K562 (cell line): ENCODE measurements around the gene NRCAM. TPM values are rescaled to one million over a fixed set of nuclear protein-coding genes. Genes with fewer than 3 reads are reported as not detected.
A peak's percentile ranks its signal among the peaks of the same experiment; 100 is the strongest.

Source experiments
- ATAC-seq: fragments of 200-7000 bp; cut with Tn5 transposase; 3 replicates; pipeline ENCODE4 v1.9.1; 2020; ENCODE audit warnings: moderate library complexity
- BruUV-seq: library from RNA; stranded (reverse); fragments of 400-500 nt; replicated peaks from 2 replicates; lab custom pipeline; 2021; lab: Mats Ljungman, UMichigan
- CTCF ChIA-PET: fragments of 300-600 bp; formaldehyde crosslinking; extraction: SDS; loops from one replicate; lab custom pipeline; 2021; ENCODE audit warnings: low intra/inter-chr PET ratio; lab: Yijun Ruan, JAX
- POLR2A ChIA-PET: fragments of 300-600, 350-650 bp; sonication (Branson Sonifier 250); formaldehyde crosslinking; extraction: SDS; loops from one replicate; lab custom pipeline; 2021; ENCODE audit warnings: antibody characterized with exemption, inconsistent platforms; lab: Yijun Ruan, JAX
- DNase-seq, 4 experiments: peaks; one replicate each; pipeline versions ENCODE4 v3.0.0 to v3.0.0-alpha.2; 2011 to 2018; ENCODE audit warnings: low spot score in 3 of 4, mixed read lengths in 3 of 4; ENCODE audit errors: extremely low read depth in 1 of 4
- FAIRE-seq: peaks from 2 replicates; lab custom pipeline; 2011; peaks lifted over from hg19 to GRCh38; lab: Jason Lieb, UNC
- H2AFZ ChIP-seq: 2 replicates; pipeline ENCODE4 v1.6.0; 2011; ENCODE audit warnings: low read depth, low read length, control low read depth, inconsistent platforms
- H3K27ac ChIP-seq: fragments of 200-600 bp; 3 replicates; pipeline ENCODE4 v1.8.0; 2011; ENCODE audit warnings: low read depth, mild to moderate bottlenecking, control low read depth, inconsistent platforms, low read length, moderate library complexity, mixed read lengths; ENCODE audit errors: extremely low read depth
- H3K27me3 ChIP-seq, 2 experiments: fragments of 300-600 bp in 1 of 2; 2 replicates in 1 of 2; 3 replicates in 1 of 2; pipeline versions ENCODE4 v1.6.0 to v1.8.0; 2011; ENCODE audit warnings: inconsistent platforms in 2 of 2, low read length in 2 of 2, mild to moderate bottlenecking in 1 of 2, mixed read lengths in 1 of 2, moderate library complexity in 1 of 2; ENCODE audit not compliant: control insufficient read depth in 2 of 2, insufficient read depth in 2 of 2
- H3K36me3 ChIP-seq: fragments of 300-600 bp; 3 replicates; pipeline ENCODE4 v1.8.0; 2011; ENCODE audit warnings: mild to moderate bottlenecking, low read length, inconsistent platforms; ENCODE audit not compliant: control insufficient read depth, insufficient read depth
- H3K4me1 ChIP-seq, 2 experiments: fragments of 200-600 bp in 1 of 2; replicated peaks in 1 of 2; 2 replicates in 1 of 2; 3 replicates in 1 of 2; pipeline versions ENCODE4 v1.5.1 to v1.8.0; 2011; ENCODE audit warnings: inconsistent platforms in 2 of 2, low read length in 2 of 2, mild to moderate bottlenecking in 1 of 2, mixed read lengths in 1 of 2, moderate library complexity in 1 of 2; ENCODE audit not compliant: control insufficient read depth in 2 of 2, insufficient read depth in 2 of 2
- H3K4me2 ChIP-seq: 2 replicates; pipeline ENCODE4 v1.6.1; 2011; ENCODE audit warnings: low read length, control low read depth, inconsistent platforms, mixed read lengths; ENCODE audit not compliant: insufficient read depth
- H3K4me3 ChIP-seq: fragments of 200-600 bp; sonication (generic), shearing (Covaris generic); 2 replicates; pipeline ENCODE4 v1.5.1; 2016; ENCODE audit warnings: control low read depth, inconsistent platforms
- H3K79me2 ChIP-seq: fragments of 200-600 bp; 3 replicates; pipeline ENCODE4 v1.8.0; 2011; ENCODE audit warnings: low read length, inconsistent platforms; ENCODE audit not compliant: control insufficient read depth, insufficient read depth
- H3K9ac ChIP-seq, 2 experiments: 2 replicates each; pipeline versions ENCODE4 v1.6.0 to v1.6.1; 2011; ENCODE audit warnings: low read depth in 2 of 2, low read length in 2 of 2, control low read depth in 1 of 2, inconsistent platforms in 1 of 2, mild to moderate bottlenecking in 1 of 2, mixed read lengths in 1 of 2; ENCODE audit not compliant: insufficient read depth in 1 of 2
- H3K9me1 ChIP-seq: one replicate; pipeline ENCODE4 v1.6.0; 2011; ENCODE audit warnings: inconsistent platforms, mild to moderate bottlenecking, low read length, moderate library complexity; ENCODE audit not compliant: control insufficient read depth, insufficient read depth
- H3K9me3 ChIP-seq: replicated peaks from 2 replicates; pipeline ENCODE4 v1.5.1; 2011; ENCODE audit warnings: low read depth, low read length, inconsistent platforms; ENCODE audit not compliant: control insufficient read depth, insufficient read depth
- H4K20me1 ChIP-seq: replicated peaks from 2 replicates; pipeline ENCODE4 v1.6.1; 2011; ENCODE audit warnings: low read length, inconsistent platforms, mixed read lengths; ENCODE audit not compliant: control insufficient read depth, insufficient read depth
- ADNP ChIP-seq: fragments of 200-800 bp; sonication (Bioruptor generic); IDR thresholded peaks from 2 replicates; pipeline ENCODE4 v1.6.1; 2016; ENCODE audit warnings: missing genetic modification characterization, missing compliant biosample characterization
- ARID1B ChIP-seq: fragments of 450-650 bp; IDR thresholded peaks from 2 replicates; pipeline ENCODE4 v1.6.1; 2016; ENCODE audit warnings: antibody characterized with exemption, mild to moderate bottlenecking, inconsistent platforms
- CEBPB ChIP-seq: fragments of 450-650 bp; IDR thresholded peaks from 2 replicates; pipeline ENCODE4 v1.6.1; 2016; ENCODE audit warnings: missing genetic modification characterization, missing compliant biosample characterization
- CREB3L1 ChIP-seq: fragments of 450-650 bp; IDR thresholded peaks from 2 replicates; pipeline ENCODE4 v1.6.1; 2014; ENCODE audit warnings: low read depth, mild to moderate bottlenecking, moderate library complexity, borderline replicate concordance
- FOSL1 ChIP-seq: fragments of 200-800 bp; sonication (Bioruptor generic); conservative IDR thresholded peaks from 2 replicates; pipeline ENCODE4 v1.6.1; 2016; ENCODE audit warnings: missing genetic modification characterization, missing compliant biosample characterization
- JUND ChIP-seq, 2 experiments: IDR thresholded peaks; 2 replicates in 1 of 2; 3 replicates in 1 of 2; pipeline ENCODE4 v1.6.1; 2011; ENCODE audit warnings: borderline replicate concordance in 2 of 2, low read depth in 2 of 2, low read length in 2 of 2, improper control_type of control experiment in 1 of 2, missing biosample characterization in 1 of 2, missing genetic modification characterization in 1 of 2, missing genetic modification reagents in 1 of 2
- KLF1 ChIP-seq: fragments of 450-650 bp; IDR thresholded peaks from 2 replicates; pipeline ENCODE4 v1.6.1; 2016; ENCODE audit warnings: missing genetic modification characterization, missing compliant biosample characterization
- MAFK ChIP-seq: IDR thresholded peaks from 2 replicates; pipeline ENCODE4 v1.6.1; 2011; ENCODE audit warnings: low read length, improper control_type of control experiment
- NFRKB ChIP-seq: fragments of 450-650 bp; IDR thresholded peaks from 2 replicates; pipeline ENCODE4 v1.6.1; 2016; ENCODE audit warnings: low read depth
- STAT5A ChIP-seq: IDR thresholded peaks from 2 replicates; pipeline ENCODE4 v1.6.1; 2012; ENCODE audit warnings: low read length, inconsistent platforms, borderline replicate concordance
- ZNF134 ChIP-seq: fragments of 250-450 bp; sonication (Bioruptor Pico); conservative IDR thresholded peaks from 2 replicates; pipeline ENCODE4 v1.4.0; 2020
- ZNF431 ChIP-seq: sonication (generic); formaldehyde crosslinking; IDR thresholded peaks from 2 replicates; pipeline ENCODE4 v1.8.0; 2022; ENCODE audit warnings: mild to moderate bottlenecking, missing genetic modification reagents
- ZNF766 ChIP-seq: fragments of 200-800 bp; sonication (Bioruptor generic); conservative IDR thresholded peaks from 2 replicates; pipeline ENCODE4 v1.6.1; 2016; ENCODE audit warnings: missing genetic modification characterization, missing compliant biosample characterization
- ZNF780A ChIP-seq: fragments of 250-450 bp; sonication (Bioruptor Pico); IDR thresholded peaks from 2 replicates; pipeline ENCODE4 v1.5.0; 2021; ENCODE audit warnings: mild to moderate bottlenecking
- WGBS: fragments of 100-300 bp; shearing (Covaris generic); methylation state at CpG from one replicate; pipeline ENCODE4 v1.1.6; 2016; ENCODE audit warnings: low coverage, mixed read lengths; ENCODE audit not compliant: insufficient coverage; ENCODE audit errors: missing lambda C conversion rate; 5-methylcytosine and 5-hydroxymethylcytosine counted together
- in situ Hi-C: fragments of 300-500 bp; cut with MboI; formaldehyde crosslinking; loops from 4 replicates; pipeline ENCODE4 v1.15.0; 2018; ENCODE audit warnings: inconsistent platforms, mixed read lengths
- intact Hi-C: fragments of 100-400 bp; cut with micrococcal nuclease; formaldehyde crosslinking; loops from 2 replicates; pipeline ENCODE4 v1.14.2; 2022
- polyA plus RNA-seq, 8 experiments: library from polyadenylated mRNA; depleted of rRNA in 4 of 8; stranded (reverse) in 5 of 8; unstranded in 3 of 8; fragments of >200 nt; fragmentation: Nextera tagmentation in 2 of 8; fragmentation: Illumina TruSeq in 1 of 8; extraction: Ambion mirVana in 2 of 8; extraction: Trizol in 1 of 8; gene quantifications; 2 replicates each; pipeline versions ENCODE4 v1.2.1 to v1.2.3, GENCODE V29; 2011 to 2014; ENCODE audit warnings: inconsistent platforms in 1 of 8, missing spikeins in 1 of 8
- total RNA-seq, 7 experiments: library from RNA; depleted of rRNA in 6 of 7; stranded (reverse); fragments of >200 nt in 6 of 7; fragmentation: Illumina TruSeq in 2 of 7; extraction: Trizol in 2 of 7; gene quantifications; 2 replicates each; pipeline versions ENCODE4 v1.2.1 to v1.2.3, GENCODE V29; 2011 to 2021; ENCODE audit warnings: low replicate concordance in 1 of 7

The NRCAM gene
- total and polyA plus RNA-seq, 9 of the 15 experiments (the other 6 are each of a cell fraction or from before 2014, with no cell fraction given): 0.03 to 0.54 (median 0.12) TPM; not detected in 1

- BruUV-seq: no TSS peak
- H3K79me2 ChIP-seq: no peaks in the 10 kb centered on the region
- no peak overlapping the region for H3K27ac ChIP-seq
- H3K9me3 ChIP-seq: no peaks in the 10 kb centered on the region
- H2AFZ ChIP-seq: no peak overlapping the region
- H3K4me3 ChIP-seq: no peak overlapping the region
- no peaks in the 10 kb centered on the region for H3K27me3 ChIP-seq
- H3K36me3 ChIP-seq: no peaks in the 10 kb centered on the region
- H3K4me1 ChIP-seq: peaks cover 12 to 18% of the 10 kb centered on the region in 2 experiments
- no peaks in the 10 kb centered on the region for H4K20me1 ChIP-seq
- ATAC-seq (no peak), FAIRE-seq (no peak), DNase-seq (no peak)
- no peak overlapping the region for H3K4me2 ChIP-seq
- ChIA-PET POLR2A (no interaction called here), CTCF (interaction anchor here (0.6 kb wide), 1 partner anchor 1122 kb away, joined by 3 read pairs; no protein-coding TSS in a partner anchor)
- no peak overlapping the region for H3K9ac ChIP-seq
- 0 out of 2 replicates have a peak, but pooled peaks have one; percentile 32 for TF ChIP-seq FOSL1 (tag)
- 0 out of 2 replicates have a peak, but pooled peaks have one; percentile 32 for TF ChIP-seq ADNP (tag)
- TF ChIP-seq ARID1B: no peak
- H3K9me1 ChIP-seq: no peaks in the 10 kb centered on the region
- intact Hi-C loops: no loop called here
- in situ Hi-C loops: no loop called here
Observed at GRCh38 chr7:108108131-108108530, 348.1 kb downstream of the NRCAM start.

GRCh38 chr7:108104324-108104723, 351.9 kb downstream of the NRCAM start:
- FAIRE-seq (no peak), ATAC-seq (peak; percentile 22), DNase-seq (no peak)
- no TSS peak for BruUV-seq
- Histone ChIP-seq H3K79me2 (no peaks in the 10 kb centered on the region), H3K4me1 (peaks cover 14 to 27% of the 10 kb centered on the region in 2 experiments), H3K36me3 (no peaks in the 10 kb centered on the region), H3K4me2 (peak overlapping the region; percentile 65; the same call in 1 of the 2 replicates), H3K9me1 (no peaks in the 10 kb centered on the region), H3K9ac (peak overlapping the region; percentile 15 to 49; a peak in 3 of 4 replicates), H4K20me1 (no peaks in the 10 kb centered on the region), H3K9me3 (no peaks in the 10 kb centered on the region), H2AFZ (peak overlapping the region; percentile 87), H3K4me3 (no peak overlapping the region), H3K27ac (peak overlapping the region; percentile 72), H3K27me3 (no peaks in the 10 kb centered on the region)
- ChIA-PET CTCF (no interaction called here), POLR2A (interaction anchor here (0.6 to 1.8 kb wide), 3 partner anchors 9 to 74 kb away, joined by 3 to 6 read pairs (median 4); no protein-coding TSS in a partner anchor)
- 42% methylated on average over 7 of the region's 7 CpGs for WGBS
- in situ Hi-C loops: no loop called here
- intact Hi-C loops: loop anchor here (5.0 kb wide), 1 partner anchor 212 kb away; the partner anchor contains the start of gene DLD
- no peak for TF ChIP-seq STAT5A
- 0 out of 2 replicates have a peak, but pooled peaks have one; percentile 13 for TF ChIP-seq MAFK
- no peak for TF ChIP-seq ZNF134
- TF ChIP-seq ZNF780A (CRISPR knock-in tag): no peak
- TF ChIP-seq JUND (IDR thresholded peaks at IDR 0.05; ENCODE audit: borderline replicate concordance, low read depth, low read length): no peak
- peak; percentile 7; the same call in 1 of the 3 replicates for TF ChIP-seq JUND (tag; IDR thresholded peaks at IDR 0.05; ENCODE audit: borderline replicate concordance, low read depth, low read length)
- peak; percentile 31; the same call in 1 of the 2 replicates for TF ChIP-seq CREB3L1
- TF ChIP-seq ZNF431 (CRISPR knock-in tag): no peak
- TF ChIP-seq NFRKB: 0 out of 2 replicates have a peak, but pooled peaks have one; percentile 5
- TF ChIP-seq ZNF766 (CRISPR knock-in tag): 0 out of 2 replicates have a peak, but pooled peaks have one; percentile 19
- peak; percentile 97 for TF ChIP-seq CEBPB (tag)
- 0 out of 2 replicates have a peak, but pooled peaks have one; percentile 19 for TF ChIP-seq KLF1 (tag)
